ENCODE measurements around the gene MRC1. TPM values are rescaled to one million over a fixed set of nuclear protein-coding genes. Genes with fewer than 3 reads are reported as not detected.

The MRC1 gene
- total and polyA plus RNA-seq, 2 of the 8 experiments (the other 6 are each of a cell fraction or from before 2014, with no cell fraction given): 0.03 to 0.06 TPM

DNA sequence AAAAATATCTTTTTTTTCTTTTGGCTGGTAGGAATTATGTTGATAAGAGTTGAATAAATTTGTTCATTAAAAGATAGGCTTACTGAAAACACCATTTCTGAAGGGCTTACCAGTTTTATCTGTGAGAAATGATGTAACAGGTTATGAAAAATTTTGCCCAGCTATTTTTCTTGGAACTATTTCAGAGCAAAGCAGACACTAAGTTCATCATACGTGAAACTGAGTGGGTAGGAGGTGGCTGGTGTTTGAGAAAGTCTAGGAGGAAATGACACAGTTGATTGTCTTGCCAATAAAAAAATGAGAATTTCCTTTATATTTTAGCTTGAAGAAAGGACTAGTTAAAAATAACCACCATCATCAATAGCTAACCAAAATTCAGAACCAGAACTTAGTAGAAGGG lies 6.2 kb upstream of the MRC1 start:
- H4K91ac ChIP-seq (replicated peaks; ENCODE audit: insufficient read length, low read length): no peak overlapping the region
- H3K36me3 ChIP-seq (ENCODE audit: control insufficient read depth in 2 of 4, insufficient read depth in 4 of 4, low read length in 3 of 4): no peaks in the 10 kb centered on the region
- no peak overlapping the region for H2AFZ ChIP-seq (ENCODE audit: low read length)
- H2AK5ac ChIP-seq (ENCODE audit: low read depth, low read length): no peak overlapping the region
- DNase-seq (ENCODE audit: low read depth in 1 of 2, low spot score in 2 of 2) (no peak), FAIRE-seq (no peak)
- H3K4me3 ChIP-seq (ENCODE audit: extremely low read depth in 1 of 4, insufficient read depth in 2 of 4, low read depth in 3 of 4, low read length in 4 of 4): no peak overlapping the region
- H3K4me1 ChIP-seq (replicated peaks in 1 of 4; ENCODE audit: control insufficient read depth in 3 of 4, insufficient read depth in 4 of 4, low read length in 3 of 4): no peaks in the 10 kb centered on the region
- H3K9ac ChIP-seq (replicated peaks in 1 of 4; ENCODE audit: extremely low read depth in 1 of 4, low read depth in 3 of 4, low read length in 3 of 4): no peak overlapping the region
- H4K8ac ChIP-seq (ENCODE audit: extremely low read depth, insufficient read depth, low read length): no peak overlapping the region
- H3K27me3 ChIP-seq (replicated peaks in 1 of 4; ENCODE audit: control insufficient read depth in 3 of 4, extremely low read depth in 1 of 4, insufficient read depth in 3 of 4, low read length in 3 of 4): no peaks in the 10 kb centered on the region
- no peak overlapping the region for H3K14ac ChIP-seq (ENCODE audit: insufficient read length)
- no peak overlapping the region for H3K4me2 ChIP-seq (ENCODE audit: insufficient read depth in 1 of 2, low read depth in 2 of 2, low read length in 2 of 2)
- no peak overlapping the region for H2BK20ac ChIP-seq (ENCODE audit: low read length)
- H2BK120ac ChIP-seq (replicated peaks; ENCODE audit: low read depth, low read length): no peak overlapping the region
- no peak overlapping the region for H3K27ac ChIP-seq (ENCODE audit: low read depth, low read length)
- H3K9me3 ChIP-seq (ENCODE audit: insufficient read depth in 2 of 2, low read depth in 1 of 2, low read length in 1 of 2): no peaks in the 10 kb centered on the region
- peaks cover 0 to 2% of the 10 kb centered on the region in 2 experiments for H4K20me1 ChIP-seq (replicated peaks in 1 of 2; ENCODE audit: control insufficient read depth in 1 of 2, insufficient read depth in 2 of 2, low read length in 2 of 2)
- CTCF ChIA-PET (ENCODE audit: partially characterized antibody): interaction anchor here (0.6 to 1.2 kb wide), 3 partner anchors 17 to 598 kb away, joined by 3 to 5 read pairs (median 3); no protein-coding TSS in a partner anchor
- POLR2A ChIA-PET (ENCODE audit: partially characterized antibody): no interaction called here
- no peak overlapping the region for H3K18ac ChIP-seq (ENCODE audit: extremely low read depth, low read length)
- no peaks in the 10 kb centered on the region for H3K79me1 ChIP-seq (ENCODE audit: low read depth, low read length)
- H3K56ac ChIP-seq (replicated peaks; ENCODE audit: insufficient read length, low read depth, low read length): no peak overlapping the region
- H3K23ac ChIP-seq (ENCODE audit: insufficient read length): no peak overlapping the region
- no peak overlapping the region for H4K5ac ChIP-seq (ENCODE audit: insufficient read length, low read depth, low read length)
- H2BK12ac ChIP-seq (ENCODE audit: low read depth, low read length): no peak overlapping the region
- TF ChIP-seq, protein P1, sequence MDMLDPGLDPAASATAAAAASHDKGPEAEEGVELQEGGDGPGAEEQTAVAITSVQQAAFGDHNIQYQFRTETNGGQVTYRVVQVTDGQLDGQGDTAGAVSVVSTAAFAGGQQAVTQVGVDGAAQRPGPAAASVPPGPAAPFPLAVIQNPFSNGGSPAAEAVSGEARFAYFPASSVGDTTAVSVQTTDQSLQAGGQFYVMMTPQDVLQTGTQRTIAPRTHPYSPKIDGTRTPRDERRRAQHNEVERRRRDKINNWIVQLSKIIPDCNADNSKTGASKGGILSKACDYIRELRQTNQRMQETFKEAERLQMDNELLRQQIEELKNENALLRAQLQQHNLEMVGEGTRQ (IDR thresholded peaks at IDR 0.05; ENCODE audit: low read length): no peak
- TF ChIP-seq POU5F1 (IDR thresholded peaks at IDR 0.05; ENCODE audit: low read depth, low read length) (no peak), CBX5 (IDR thresholded peaks at IDR 0.05; ENCODE audit: low read depth, low read length) (no peak), KDM4A (IDR thresholded peaks at IDR 0.05; ENCODE audit: low read depth, low read length, severe bottlenecking) (no peak)
- TF ChIP-seq, protein P2, sequence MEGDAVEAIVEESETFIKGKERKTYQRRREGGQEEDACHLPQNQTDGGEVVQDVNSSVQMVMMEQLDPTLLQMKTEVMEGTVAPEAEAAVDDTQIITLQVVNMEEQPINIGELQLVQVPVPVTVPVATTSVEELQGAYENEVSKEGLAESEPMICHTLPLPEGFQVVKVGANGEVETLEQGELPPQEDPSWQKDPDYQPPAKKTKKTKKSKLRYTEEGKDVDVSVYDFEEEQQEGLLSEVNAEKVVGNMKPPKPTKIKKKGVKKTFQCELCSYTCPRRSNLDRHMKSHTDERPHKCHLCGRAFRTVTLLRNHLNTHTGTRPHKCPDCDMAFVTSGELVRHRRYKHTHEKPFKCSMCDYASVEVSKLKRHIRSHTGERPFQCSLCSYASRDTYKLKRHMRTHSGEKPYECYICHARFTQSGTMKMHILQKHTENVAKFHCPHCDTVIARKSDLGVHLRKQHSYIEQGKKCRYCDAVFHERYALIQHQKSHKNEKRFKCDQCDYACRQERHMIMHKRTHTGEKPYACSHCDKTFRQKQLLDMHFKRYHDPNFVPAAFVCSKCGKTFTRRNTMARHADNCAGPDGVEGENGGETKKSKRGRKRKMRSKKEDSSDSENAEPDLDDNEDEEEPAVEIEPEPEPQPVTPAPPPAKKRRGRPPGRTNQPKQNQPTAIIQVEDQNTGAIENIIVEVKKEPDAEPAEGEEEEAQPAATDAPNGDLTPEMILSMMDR (IDR thresholded peaks at IDR 0.05; ENCODE audit: control extremely low read depth in 1 of 3, insufficient read depth in 1 of 3, low read depth in 1 of 3, low read length in 3 of 3): no peak
- H2BK15ac ChIP-seq (ENCODE audit: low read length): no peak overlapping the region
- H3K4ac ChIP-seq (replicated peaks; ENCODE audit: insufficient read length, low read depth, low read length): no peak overlapping the region
- no peak overlapping the region for H2BK5ac ChIP-seq (ENCODE audit: low read depth, low read length)
- 75% methylated on average over 1 of the region's 1 CpG; no CpG with 5 or more reads in 1 of the 2 experiments for WGBS, 2 experiments (ENCODE audit: extremely low coverage in 1 of 2, insufficient coverage in 1 of 2, insufficient read length in 1 of 2, insufficient replicate concordance in 2 of 2, low coverage in 1 of 2, low lambda C conversion rate in 2 of 2, missing lambda C conversion rate in 1 of 2)
- H3K23me2 ChIP-seq (ENCODE audit: low read depth, low read length): peaks cover 2% of the 10 kb centered on the region; the same call in 1 of the 2 replicates
- no peaks in the 10 kb centered on the region for H3K79me2 ChIP-seq (ENCODE audit: control insufficient read depth in 1 of 2, insufficient read depth in 2 of 2, low read length in 2 of 2)
